GM23338 (cell line): ENCODE data around the gene CASP10. TPM values are rescaled to one million over a fixed set of nuclear protein-coding genes. Genes with fewer than 3 reads are reported as not detected.
A peak's percentile ranks its signal among the peaks of the same experiment; 100 is the strongest.

Experiments
- ATAC-seq: fragments of 200-7000 bp; cut with Tn5 transposase; 3 replicates; pipeline ENCODE4 v1.9.1; 2020
- DNase-seq: peaks from one replicate; pipeline ENCODE4 v3.0.0-alpha.2; 2015; ENCODE audit warnings: low spot score
- H2AFZ ChIP-seq: fragments of 200-600 bp; sonication (generic); 2 replicates; pipeline ENCODE4 v1.8.0; 2016; ENCODE audit warnings: antibody characterized with exemption, mild to moderate bottlenecking, moderate library complexity
- H3F3A ChIP-seq: fragments of 200-600 bp; sonication (generic); replicated peaks from 2 replicates; pipeline ENCODE4 v1.8.0; 2017; ENCODE audit warnings: antibody characterized with exemption, mixed run types, low read depth
- H3K27ac ChIP-seq: fragments of 200-600 bp; sonication (generic); 2 replicates; pipeline ENCODE4 v1.6.1; 2016; ENCODE audit warnings: low read depth
- H3K27me3 ChIP-seq: fragments of 200-600 bp; sonication (generic); 2 replicates; pipeline ENCODE4 v1.8.0; 2016; ENCODE audit warnings: mild to moderate bottlenecking, mixed run types, moderate library complexity; ENCODE audit not compliant: insufficient read depth
- H3K36me3 ChIP-seq: fragments of 200-600 bp; sonication (generic); 2 replicates; pipeline ENCODE4 v1.8.0; 2016; ENCODE audit warnings: mild to moderate bottlenecking; ENCODE audit not compliant: insufficient read depth
- H3K4me1 ChIP-seq: fragments of 200-600 bp; sonication (generic); 2 replicates; pipeline ENCODE4 v1.8.0; 2016; ENCODE audit warnings: mild to moderate bottlenecking, moderate library complexity; ENCODE audit not compliant: insufficient read depth
- H3K4me2 ChIP-seq: fragments of 200-600 bp; sonication (generic); 2 replicates; pipeline ENCODE4 v1.7.1; 2017; ENCODE audit warnings: mixed run types
- H3K4me3 ChIP-seq: fragments of 200-600 bp; sonication (generic); 2 replicates; pipeline ENCODE4 v1.6.1; 2016; ENCODE audit warnings: mixed run types
- H3K79me2 ChIP-seq: fragments of 200-600 bp; sonication (generic); replicated peaks from 2 replicates; pipeline ENCODE4 v1.8.0; 2017; ENCODE audit warnings: mild to moderate bottlenecking; ENCODE audit not compliant: insufficient read depth
- H3K9me2 ChIP-seq: fragments of 200-600 bp; sonication (generic); 2 replicates; pipeline ENCODE4 v1.8.0; 2017; ENCODE audit not compliant: insufficient read depth
- H4K20me1 ChIP-seq: fragments of 200-600 bp; sonication (generic); replicated peaks from 2 replicates; pipeline ENCODE4 v1.8.0; 2017; ENCODE audit warnings: mild to moderate bottlenecking; ENCODE audit not compliant: insufficient read depth
- H3K27ac Mint-ChIP-seq: 2 replicates; pipeline ENCODE4 v1.8.0; 2020; ENCODE audit warnings: inconsistent platforms, mild to moderate bottlenecking, moderate library complexity, mixed read lengths
- H3K27me3 Mint-ChIP-seq: 3 replicates; pipeline ENCODE4 v1.8.0; 2022; ENCODE audit warnings: low read depth, mild to moderate bottlenecking, moderate library complexity, mixed read lengths, inconsistent platforms; ENCODE audit not compliant: insufficient read depth, poor library complexity
- H3K36me3 Mint-ChIP-seq: 3 replicates; pipeline ENCODE4 v1.8.0; 2021; ENCODE audit warnings: low read depth, mild to moderate bottlenecking, inconsistent platforms, moderate library complexity, mixed read lengths
- H3K4me1 Mint-ChIP-seq: 3 replicates; pipeline ENCODE4 v1.8.0; 2020; ENCODE audit warnings: mild to moderate bottlenecking, inconsistent platforms, mixed read lengths
- H3K4me3 Mint-ChIP-seq: 3 replicates; pipeline ENCODE4 v1.8.0; 2021; ENCODE audit warnings: moderate library complexity, mild to moderate bottlenecking, inconsistent platforms, mixed read lengths
- H3K9me3 Mint-ChIP-seq: 3 replicates; pipeline ENCODE4 v1.8.0; 2020; ENCODE audit warnings: moderate library complexity, mild to moderate bottlenecking, inconsistent platforms, mixed read lengths
- CREB1 ChIP-seq: fragments of 250-450 bp; sonication (Bioruptor Pico); IDR thresholded peaks from 2 replicates; pipeline ENCODE4 v1.5.0; 2020; ENCODE audit warnings: low read depth, mild to moderate bottlenecking, moderate library complexity
- CTCF ChIP-seq, 2 experiments: fragments of 200-600 bp in 1 of 2; sonication (generic) in 1 of 2; conservative IDR thresholded peaks; 2 replicates each; pipeline versions ENCODE4 v1.5.1 to v1.6.1; 2016 to 2017; ENCODE audit warnings: antibody characterized with exemption in 2 of 2, low read depth in 2 of 2, mild to moderate bottlenecking in 2 of 2, moderate library complexity in 1 of 2
- ETS1 ChIP-seq: IDR thresholded peaks from 2 replicates; pipeline ENCODE4 v1.6.1; 2016; ENCODE audit warnings: antibody characterized with exemption
- EZH2 ChIP-seq: fragments of 200-600 bp; sonication (generic); IDR thresholded peaks from one replicate; pipeline ENCODE4 v1.8.0; 2017; ENCODE audit warnings: antibody characterized with exemption, mild to moderate bottlenecking, low read depth; ENCODE audit not compliant: unreplicated experiment
- EZH2phosphoT487 ChIP-seq: fragments of 200-600 bp; sonication (generic); IDR thresholded peaks from one replicate; pipeline ENCODE4 v1.8.1; 2018; ENCODE audit warnings: antibody characterized with exemption; ENCODE audit not compliant: unreplicated experiment
- JUNB ChIP-seq: IDR thresholded peaks from one replicate; pipeline ENCODE4 v1.6.1; 2016; ENCODE audit warnings: antibody characterized with exemption; ENCODE audit not compliant: unreplicated experiment
- NANOG ChIP-seq: IDR thresholded peaks from 2 replicates; pipeline ENCODE4 v1.6.1; 2016; ENCODE audit warnings: antibody characterized with exemption, borderline replicate concordance
- POLR2AphosphoS5 ChIP-seq: IDR thresholded peaks from 2 replicates; pipeline ENCODE4 v1.6.1; 2016; ENCODE audit warnings: antibody characterized with exemption, low read depth
- REST ChIP-seq: IDR thresholded peaks from one replicate; pipeline ENCODE4 v1.6.1; 2018; ENCODE audit warnings: antibody characterized with exemption; ENCODE audit not compliant: unreplicated experiment
- ZNF114 ChIP-seq: fragments of 250-450 bp; sonication (Bioruptor Pico); IDR thresholded peaks from 2 replicates; pipeline ENCODE4 v1.5.0; 2020; ENCODE audit warnings: mild to moderate bottlenecking, moderate library complexity
- ZNF331 ChIP-seq: fragments of 250-450 bp; sonication (Bioruptor Pico); IDR thresholded peaks from 2 replicates; pipeline ENCODE4 v1.5.0; 2020; ENCODE audit warnings: low read depth, mild to moderate bottlenecking, moderate library complexity
- ZNF462 ChIP-seq: fragments of 250-450 bp; sonication (Bioruptor Pico); IDR thresholded peaks from 2 replicates; pipeline ENCODE4 v1.5.0; 2020; ENCODE audit warnings: mild to moderate bottlenecking, moderate library complexity
- polyA plus RNA-seq: library from polyadenylated mRNA; unstranded; fragments of >200 nt; fragmentation: Nextera tagmentation; extraction: Ambion mirVana; gene quantifications from 2 replicates; pipeline ENCODE4 v1.2.1, GENCODE V29; 2016
- total RNA-seq: library from RNA; depleted of rRNA; stranded (reverse); fragments of >200 nt; shearing (Covaris generic); gene quantifications from 2 replicates; pipeline ENCODE4 v1.2.3, GENCODE V29; 2014

The CASP10 gene
- total and polyA plus RNA-seq, 2 experiments from 2014 or later = 1.9 to 3.5 TPM

- H3K4me2 ChIP-seq = no peak overlapping the region
These were observed 33.7 kb upstream of the CASP10 start for GRCh38 chr2:201149064-201149820.

More at GRCh38 chr2:201149064-201149820, 33.7 kb upstream of the CASP10 start:
- Mint-ChIP-seq H3K4me1 (peaks cover 12% of the 10 kb centered on the region), H3K27me3 (peaks cover 7% of the 10 kb centered on the region), H3K36me3 (peaks cover 5% of the 10 kb centered on the region; the same call in 2 of the 3 replicates), H3K4me3 (no peak overlapping the region), H3K9me3 (no peaks in the 10 kb centered on the region), H3K27ac (peak overlapping the region; percentile 51; the same call in 1 of the 2 replicates)
- Histone ChIP-seq H3K27me3 (no peaks in the 10 kb centered on the region), H3F3A (no peaks in the 10 kb centered on the region), H3K27ac (no peak overlapping the region), H2AFZ (no peak overlapping the region), H3K79me2 (no peaks in the 10 kb centered on the region), H3K4me3 (no peak overlapping the region), H3K36me3 (no peaks in the 10 kb centered on the region), H3K4me1 (peaks cover 9% of the 10 kb centered on the region), H3K9me2 (no peaks in the 10 kb centered on the region; the same call in 1 of the 2 replicates), H4K20me1 (no peaks in the 10 kb centered on the region)
- ATAC-seq (no peak), DNase-seq (no peak)
- TF ChIP-seq ZNF462 (CRISPR knock-in tag) = no peak
- TF ChIP-seq ETS1 = no peak
- TF ChIP-seq JUNB = no peak
- TF ChIP-seq EZH2 = no peak
- TF ChIP-seq EZH2phosphoT487 = no peak
- TF ChIP-seq ZNF331 (CRISPR knock-in tag) = no peak
- TF ChIP-seq ZNF114 = no peak
- TF ChIP-seq CTCF (conservative IDR thresholded peaks at IDR 0.05; ENCODE audit: low read depth in 2 of 2) = no peak
- no peak for TF ChIP-seq CREB1 (CRISPR knock-in tag)
- no peak for TF ChIP-seq NANOG
- no peak for TF ChIP-seq REST
- TF ChIP-seq POLR2AphosphoS5 = no peak
